ENCODE measurements around the gene CPVL.

GRCh38 chr7:29146888-29147609 lies 712 bp upstream of the CPVL start:
- TF ChIP-seq GATA3 (IDR thresholded peaks at IDR 0.05; ENCODE audit: low read depth, low read length) (no peak), GATA2 (IDR thresholded peaks at IDR 0.05; ENCODE audit: low read depth, low read length) (no peak)

Data from SH-SY5Y (cell line).